Astrocyte (in vitro differentiated cells and primary cell): ENCODE measurements around the gene MIEF1.

ENCODE experiments used
- EZH2 ChIP-seq: IDR thresholded peaks from 2 replicates; pipeline ENCODE4 v1.6.1; 2012; ENCODE audit warnings: mild to moderate bottlenecking, low read length, inconsistent platforms; ENCODE audit not compliant: insufficient read depth
- TF ChIP-seq, protein P1 (sequence below): IDR thresholded peaks from 2 replicates; pipeline ENCODE4 v1.5.1; 2011; ENCODE audit warnings: low read depth, mild to moderate bottlenecking, inconsistent platforms, low read length, moderate library complexity; ENCODE audit not compliant: insufficient read depth

GRCh38 chr22:39530116-39530515, 28.0 kb downstream of the MIEF1 start:
- TF ChIP-seq, protein P1, sequence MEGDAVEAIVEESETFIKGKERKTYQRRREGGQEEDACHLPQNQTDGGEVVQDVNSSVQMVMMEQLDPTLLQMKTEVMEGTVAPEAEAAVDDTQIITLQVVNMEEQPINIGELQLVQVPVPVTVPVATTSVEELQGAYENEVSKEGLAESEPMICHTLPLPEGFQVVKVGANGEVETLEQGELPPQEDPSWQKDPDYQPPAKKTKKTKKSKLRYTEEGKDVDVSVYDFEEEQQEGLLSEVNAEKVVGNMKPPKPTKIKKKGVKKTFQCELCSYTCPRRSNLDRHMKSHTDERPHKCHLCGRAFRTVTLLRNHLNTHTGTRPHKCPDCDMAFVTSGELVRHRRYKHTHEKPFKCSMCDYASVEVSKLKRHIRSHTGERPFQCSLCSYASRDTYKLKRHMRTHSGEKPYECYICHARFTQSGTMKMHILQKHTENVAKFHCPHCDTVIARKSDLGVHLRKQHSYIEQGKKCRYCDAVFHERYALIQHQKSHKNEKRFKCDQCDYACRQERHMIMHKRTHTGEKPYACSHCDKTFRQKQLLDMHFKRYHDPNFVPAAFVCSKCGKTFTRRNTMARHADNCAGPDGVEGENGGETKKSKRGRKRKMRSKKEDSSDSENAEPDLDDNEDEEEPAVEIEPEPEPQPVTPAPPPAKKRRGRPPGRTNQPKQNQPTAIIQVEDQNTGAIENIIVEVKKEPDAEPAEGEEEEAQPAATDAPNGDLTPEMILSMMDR: no peak
- TF ChIP-seq EZH2: no peak
